NCI-H2029 treated with DMSO at 0.1 percent for 48 hours (cell line): ENCODE results near the gene MPC1.

ENCODE experiments used
- DNase-seq: peaks from one replicate; lab custom pipeline; 2025; lab: John Stamatoyannopoulos, UW

Gene MPC1

DNA sequence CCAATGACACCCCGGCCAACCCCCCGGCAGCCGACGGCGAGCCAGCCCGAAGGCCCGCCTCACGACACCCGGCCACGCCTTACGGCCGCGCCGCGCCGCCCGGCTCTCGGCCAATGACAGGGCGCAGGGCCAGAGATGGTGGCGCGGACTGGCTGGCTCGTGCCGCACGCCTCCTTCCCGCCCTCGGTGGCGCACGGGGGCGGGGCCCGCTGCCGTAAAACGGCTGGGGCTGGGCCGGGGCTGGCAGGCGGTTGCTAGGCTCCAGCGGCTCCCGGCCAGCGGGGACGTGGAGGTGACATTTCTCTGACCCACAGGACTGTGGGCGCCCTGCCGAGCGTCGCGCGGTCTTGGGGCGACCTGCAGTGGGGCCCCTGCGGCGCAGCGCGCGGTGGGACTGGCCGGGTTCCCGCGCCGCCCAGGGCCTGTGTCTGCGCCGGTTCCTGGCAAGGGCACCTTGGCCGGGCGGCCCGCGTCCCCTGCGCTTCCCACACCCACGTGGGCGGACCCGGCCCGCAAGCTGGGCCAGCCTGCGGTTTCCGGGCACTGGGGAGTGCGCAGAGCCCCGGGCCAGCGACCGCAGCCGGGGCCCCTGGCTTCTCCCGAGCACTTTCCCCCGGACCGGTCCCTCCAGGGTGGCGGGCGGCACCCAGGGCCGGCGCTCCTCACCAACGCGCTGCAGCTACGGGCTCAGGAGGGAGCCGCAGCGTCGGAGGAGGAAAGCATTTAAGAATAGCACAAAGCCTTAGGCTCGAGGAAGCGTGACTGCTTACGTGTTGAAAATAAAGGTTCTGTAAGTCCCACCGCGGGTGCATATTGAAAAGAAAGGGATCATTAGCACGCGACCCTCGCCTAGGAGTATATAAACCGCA is at the start of gene MPC1:
Gene MPC1 (minus strand): TSS at position 8 of the 869 bp plus-strand sequence. CDS start 64 bp downstream, outside the sequence.
- DNase-seq, result peak; percentile 51

DNA sequence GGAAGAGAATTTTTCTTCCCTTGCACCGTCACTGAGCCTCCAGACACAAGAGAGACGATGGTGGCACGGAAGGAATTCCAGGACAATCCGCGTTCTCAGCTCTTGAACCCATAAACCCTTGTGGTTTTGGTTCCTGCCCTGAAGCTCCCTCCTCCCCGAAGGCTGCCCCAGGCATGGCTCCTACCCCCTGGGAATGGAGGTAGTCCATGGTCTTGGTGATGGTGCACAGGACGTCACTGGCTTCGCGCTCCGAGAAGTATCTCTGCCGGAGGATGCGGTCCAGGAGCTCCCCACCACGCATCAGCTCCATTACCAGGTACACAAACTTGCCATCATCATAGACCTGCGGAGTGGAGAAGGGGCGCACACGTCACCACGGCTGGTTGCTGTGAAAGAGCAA is 47.5 kb upstream of the MPC1 start:
- no peak for DNase-seq

DNA sequence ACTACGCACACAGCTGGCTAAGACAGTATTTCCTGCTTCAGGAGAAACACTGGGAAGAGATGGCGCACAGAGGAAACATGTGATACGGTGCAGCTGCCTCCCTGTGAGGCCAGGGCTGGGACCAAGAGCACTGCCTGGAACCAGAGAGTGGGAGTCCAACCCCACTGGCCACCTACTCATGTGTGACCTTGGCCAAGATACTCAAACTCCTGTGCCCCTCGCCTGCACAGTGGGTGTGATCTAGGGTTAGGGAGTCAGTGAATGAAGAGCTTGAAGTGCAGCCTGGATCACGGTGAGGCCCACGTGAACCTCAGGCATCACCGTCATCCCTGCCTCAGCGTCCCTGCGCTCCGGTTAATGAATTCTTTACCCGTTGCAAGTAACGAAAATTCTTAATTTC is 41.7 kb upstream of the MPC1 start:
- DNase-seq, result no peak

DNA sequence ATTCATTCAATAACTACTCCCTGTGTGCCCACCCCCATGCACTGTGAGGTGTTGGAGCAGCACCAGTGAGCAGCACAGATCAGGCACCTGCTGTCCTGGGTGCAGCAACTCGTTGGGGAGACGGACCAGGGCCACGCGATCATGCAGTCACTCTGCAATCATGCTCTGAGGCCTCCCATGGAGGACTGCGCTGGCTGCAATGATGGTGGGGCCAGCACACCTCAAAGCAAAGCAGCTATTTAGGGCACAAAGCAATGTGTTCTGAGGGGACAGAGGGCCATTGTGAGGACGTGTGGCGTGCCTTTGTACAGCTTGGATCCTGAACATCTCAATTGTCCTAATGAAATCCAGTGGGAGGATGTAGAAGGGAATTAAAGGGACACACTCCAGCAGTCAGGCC is 41.0 kb upstream of the MPC1 start:
- no peak for DNase-seq

DNA sequence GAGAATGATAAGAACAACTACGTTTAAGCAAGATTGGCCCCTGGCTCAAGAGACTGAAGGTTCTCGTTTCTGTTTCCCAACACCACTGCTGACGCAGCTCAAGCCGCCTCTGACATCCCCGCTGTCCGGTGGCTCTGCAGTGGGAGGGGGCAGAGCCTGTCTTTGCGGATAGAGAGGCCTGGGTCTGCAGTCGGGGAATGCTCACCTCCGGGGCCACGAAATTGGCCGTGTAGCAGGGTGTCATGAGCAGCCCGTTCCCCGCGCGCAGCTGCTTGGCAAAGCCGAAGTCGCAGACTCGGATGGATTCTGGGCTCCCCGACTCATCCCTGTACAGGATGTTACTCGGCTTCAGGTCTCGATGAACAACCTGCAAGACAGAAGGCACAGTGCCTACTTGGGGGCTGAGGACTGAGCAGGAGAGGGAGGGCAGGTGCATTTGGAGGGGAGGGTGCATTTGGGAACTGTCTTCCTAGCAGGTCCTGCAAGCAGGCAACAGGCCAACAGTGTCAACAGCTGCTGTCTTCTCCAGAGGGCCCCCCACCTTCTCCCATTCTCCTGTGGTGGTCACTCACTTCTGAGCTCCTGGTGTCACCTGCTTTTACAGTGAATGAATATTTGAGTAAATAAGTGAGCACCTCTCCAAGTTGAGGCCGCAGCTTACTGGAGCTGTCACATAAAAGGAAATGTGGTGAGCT is 40.5 kb upstream of the MPC1 start:
- DNase-seq, result no peak

DNA sequence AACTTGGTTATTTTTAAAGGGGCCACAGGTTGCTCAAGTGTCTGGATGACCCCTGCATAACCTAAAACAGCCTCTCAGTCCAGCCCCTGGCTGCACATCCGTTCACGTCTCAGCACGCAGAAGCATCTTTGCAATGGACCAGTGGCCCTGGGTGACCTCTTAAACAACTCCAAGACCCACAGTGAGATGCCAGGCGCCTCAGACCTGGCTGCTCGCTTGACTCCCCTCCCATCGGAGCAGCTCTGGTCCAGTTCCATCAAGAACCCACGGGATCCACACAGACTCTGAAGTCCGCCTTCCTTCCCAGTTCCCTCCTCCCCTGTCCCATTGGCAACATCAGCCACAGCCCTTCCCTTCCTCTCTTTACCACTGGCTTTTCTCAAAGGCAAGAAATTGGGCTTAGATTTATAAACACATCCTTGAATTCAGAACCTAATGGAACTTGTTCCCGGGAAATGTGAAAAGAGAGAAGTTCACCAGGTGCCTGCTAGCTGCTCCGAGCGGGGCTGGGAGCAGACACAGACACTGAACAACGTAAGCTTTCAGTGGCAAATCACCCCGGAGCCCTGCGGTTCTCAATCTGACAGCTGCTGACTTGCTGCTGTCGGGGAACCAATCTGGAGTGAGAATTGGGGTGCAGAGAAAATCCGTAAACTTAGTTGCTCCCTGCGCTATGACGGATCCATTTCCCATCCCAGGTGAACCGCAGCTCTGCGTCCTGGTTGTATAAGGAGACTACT is 39.6 kb upstream of the MPC1 start:
- DNase-seq, result no peak

DNA sequence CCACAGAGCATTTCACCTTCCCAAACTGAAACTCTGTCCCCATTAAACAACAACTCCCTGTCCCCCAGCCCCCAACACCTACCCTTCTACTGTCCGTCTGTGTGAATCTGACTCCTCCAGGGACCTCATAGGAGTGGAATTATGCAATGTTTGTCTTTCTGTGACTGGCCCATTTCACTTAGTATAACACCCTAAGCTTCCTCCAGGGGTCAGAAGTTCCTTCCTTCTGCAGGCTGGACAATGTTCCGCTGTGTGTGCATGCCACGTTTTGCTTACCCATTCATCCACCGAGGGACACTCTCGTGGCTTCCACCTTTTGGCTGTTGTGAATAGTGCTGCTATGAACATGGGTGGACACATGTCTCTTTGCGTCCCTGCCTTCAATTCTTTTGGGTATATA is 37.6 kb upstream of the MPC1 start:
- no peak for DNase-seq

DNA sequence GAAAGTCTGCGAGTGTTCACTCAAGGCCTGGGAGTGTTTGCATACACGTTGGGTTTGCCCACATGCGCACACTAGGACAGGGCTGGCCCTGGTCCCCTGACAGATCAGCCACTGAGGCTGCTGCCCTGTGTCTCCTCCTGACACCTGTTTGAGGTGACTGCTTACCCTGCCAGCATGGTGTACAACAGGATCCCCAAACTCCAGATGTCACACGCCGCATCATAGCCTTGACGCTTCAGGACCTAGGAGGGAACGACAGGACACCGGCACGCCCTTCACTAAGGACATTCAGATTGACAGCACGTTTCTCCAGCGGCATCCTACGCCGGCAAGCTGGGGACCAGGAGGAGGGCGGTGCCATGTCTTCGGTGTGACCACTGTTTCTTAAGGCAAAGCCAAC is 37.0 kb upstream of the MPC1 start:
- DNase-seq, result no peak

DNA sequence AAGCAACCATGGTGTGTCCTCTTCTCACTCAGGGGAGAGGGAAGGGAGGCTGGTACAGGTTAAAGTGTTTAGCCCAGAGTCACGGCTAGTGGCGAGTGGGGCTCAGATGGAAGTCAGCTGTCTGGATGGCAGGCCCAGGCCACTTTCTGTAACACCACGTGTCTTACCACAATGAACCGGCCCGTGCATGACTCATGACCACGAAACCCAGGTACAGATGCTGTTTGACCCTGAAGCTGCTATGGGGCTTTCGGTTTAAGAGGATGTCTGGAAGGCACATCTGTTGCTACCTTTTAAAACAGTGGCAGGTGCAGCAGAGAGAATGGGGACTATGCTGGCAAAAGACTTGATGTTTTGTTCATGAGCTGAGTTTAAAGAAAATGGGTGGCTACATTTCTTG is 36.5 kb upstream of the MPC1 start:
- DNase-seq, result no peak

DNA sequence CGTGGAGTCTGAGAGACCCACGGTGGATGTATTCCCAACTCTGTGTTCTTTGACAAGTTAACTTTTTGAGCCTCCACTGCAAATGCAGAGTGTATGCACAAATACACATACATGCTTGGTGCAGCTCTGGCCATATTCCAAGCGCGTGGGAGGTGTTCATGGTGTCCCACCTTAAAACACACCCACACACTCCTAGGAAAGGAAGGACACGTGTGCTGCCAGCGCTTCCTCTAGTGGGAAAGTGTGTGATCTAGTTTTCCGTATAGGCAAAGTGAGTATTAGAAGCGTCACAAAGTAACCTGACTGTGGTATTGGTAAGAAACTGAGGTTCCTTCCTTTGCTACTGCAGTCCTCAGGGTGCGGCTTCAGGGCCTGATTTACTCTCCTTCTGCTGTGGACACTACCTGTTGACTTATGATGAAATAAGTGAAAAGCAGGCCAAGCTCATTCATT is 36.0 kb upstream of the MPC1 start:
- DNase-seq, result no peak

DNA sequence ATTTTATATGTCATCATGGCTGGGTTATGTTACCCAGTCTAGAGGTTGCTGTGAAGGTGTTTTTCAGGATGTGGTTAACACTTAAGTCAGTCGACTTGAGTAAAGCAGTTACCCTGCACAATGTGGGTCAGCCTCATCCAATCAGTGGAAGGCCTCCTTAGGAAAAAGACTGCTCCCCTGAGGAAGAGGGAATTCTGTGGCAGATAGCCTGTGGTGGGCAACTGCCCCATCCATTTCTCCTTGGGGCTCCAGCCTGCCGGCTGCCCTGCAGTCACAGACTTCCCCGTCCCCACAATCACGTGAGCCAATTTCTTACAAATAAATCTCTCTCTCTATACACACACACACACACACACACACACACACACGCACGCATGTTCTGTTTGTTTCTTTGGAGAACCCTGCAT is 34.5 kb upstream of the MPC1 start:
- DNase-seq, result no peak

DNA sequence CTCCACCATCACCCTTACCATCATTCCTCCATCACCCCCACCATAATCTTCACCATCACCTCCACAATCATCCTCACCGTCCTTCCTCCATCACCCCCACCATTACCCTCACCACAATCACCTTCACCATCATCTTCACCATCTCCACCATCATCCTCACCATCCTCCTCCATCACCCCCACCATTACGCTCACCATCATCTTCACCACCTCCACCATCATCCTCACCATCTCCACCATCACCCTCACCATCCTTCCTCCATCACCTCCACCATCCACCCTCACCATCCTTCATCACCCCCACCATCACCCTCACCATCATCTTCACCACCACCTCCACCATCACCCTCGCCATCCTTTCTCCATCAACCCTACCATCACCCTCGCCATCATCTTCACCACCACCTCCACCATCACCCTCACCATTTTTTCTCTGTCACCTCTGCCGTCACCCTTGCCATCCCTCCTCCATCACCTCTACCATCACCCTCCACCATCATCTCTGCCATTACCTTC is 33.1 kb upstream of the MPC1 start:
- DNase-seq, result no peak

DNA sequence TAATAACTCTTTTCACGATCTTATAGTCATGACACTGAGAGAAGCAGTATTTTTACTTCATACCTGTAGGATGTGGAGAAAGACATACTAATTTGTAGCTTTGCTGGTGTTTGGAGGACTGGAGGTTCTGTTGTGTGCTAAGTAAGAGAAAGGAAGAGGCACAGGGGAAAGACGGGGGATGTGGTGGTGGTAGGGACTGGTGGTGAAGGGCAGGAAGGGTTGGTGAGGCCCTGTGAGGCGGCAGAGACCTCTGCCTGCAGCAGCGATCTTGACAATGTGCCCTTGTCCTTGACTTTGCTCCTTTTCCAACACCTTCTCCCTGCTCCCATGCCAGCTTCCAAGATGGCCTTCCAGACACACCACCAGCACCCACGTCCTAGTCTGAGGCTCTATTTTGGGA is 32.6 kb upstream of the MPC1 start:
- DNase-seq, result no peak

DNA sequence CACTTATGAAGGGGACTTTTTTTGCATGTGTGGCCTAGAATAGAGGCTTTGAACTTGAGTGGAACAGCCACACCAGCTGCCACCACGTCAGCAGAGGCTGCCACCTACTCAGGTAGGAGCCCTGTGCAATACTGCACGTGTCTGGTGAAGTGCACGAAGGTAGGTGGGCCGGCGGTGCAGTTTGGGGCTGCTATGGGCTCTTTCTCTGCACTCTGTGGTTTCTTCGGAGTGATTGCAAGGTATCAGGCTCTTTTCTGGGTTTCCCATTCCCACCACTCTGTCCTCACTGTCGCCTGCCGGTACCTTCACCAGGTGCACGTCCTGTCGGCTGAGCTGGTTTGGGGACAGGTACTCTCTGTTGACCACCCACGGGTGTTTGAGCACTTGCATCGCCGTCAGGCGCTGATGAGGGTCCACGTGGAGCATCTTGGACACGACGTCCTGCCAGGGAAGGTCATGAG is 30.8 kb upstream of the MPC1 start:
- DNase-seq, result no peak

DNA sequence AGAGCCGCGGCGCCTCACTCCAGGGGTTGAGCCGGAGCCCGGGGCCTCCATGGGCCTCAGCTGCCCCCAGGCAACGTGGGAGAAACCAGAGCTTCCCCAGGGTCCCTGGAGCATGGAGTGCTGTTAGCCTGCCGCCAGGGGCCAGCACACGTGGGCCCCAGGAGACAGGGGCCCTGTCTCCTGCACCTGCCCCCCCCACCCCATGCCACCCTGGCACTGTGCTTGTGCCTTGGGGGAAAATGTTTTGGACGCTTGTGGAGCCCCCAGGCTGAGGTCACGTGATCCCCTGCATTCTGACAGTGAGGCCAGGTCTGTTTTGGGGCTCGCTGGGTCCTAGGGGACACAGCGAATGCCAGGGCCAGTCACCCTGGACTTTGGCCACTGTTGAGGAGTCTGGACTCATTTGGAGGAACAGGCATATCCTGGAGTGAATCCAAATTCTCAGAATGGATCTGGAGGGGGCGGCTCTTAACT is 30.2 kb upstream of the MPC1 start:
- no peak for DNase-seq

DNA sequence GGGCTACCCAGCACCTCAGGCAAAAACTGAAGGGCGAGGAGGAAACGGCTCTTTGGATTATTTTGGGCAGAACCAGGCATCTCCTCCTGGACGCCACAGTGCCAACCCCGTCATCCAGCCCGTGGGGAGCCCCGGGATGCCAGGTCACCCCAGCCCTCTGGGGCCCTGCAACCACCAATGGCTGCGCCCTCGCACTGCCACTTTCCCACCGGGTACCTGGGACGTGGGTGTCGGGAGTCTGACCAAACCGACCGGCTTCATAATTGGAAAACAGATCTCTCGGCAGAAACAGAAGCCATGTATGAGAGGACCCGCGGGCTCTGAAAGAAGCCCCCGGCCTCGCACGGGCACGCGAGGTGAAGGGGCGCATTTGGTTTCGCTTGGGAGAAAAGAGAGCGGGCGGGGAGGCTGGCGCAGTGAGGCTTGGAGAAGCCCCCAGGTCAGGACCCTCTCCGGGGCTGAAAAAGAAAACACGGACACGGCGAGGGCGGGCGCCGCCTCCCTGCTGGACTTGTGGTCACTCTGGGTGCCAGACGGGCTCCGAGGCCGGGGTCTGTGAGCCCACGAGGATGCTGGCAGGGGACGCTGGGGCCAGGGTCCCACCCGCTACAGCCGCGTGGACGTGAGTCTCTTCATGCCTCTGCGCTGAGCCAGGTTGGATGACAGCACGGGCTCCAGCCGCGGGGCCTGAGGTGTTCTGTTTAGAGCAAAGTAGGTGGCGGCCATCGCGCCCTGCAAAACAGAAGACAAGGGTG is 29.6 kb upstream of the MPC1 start:
- DNase-seq, result no peak

DNA sequence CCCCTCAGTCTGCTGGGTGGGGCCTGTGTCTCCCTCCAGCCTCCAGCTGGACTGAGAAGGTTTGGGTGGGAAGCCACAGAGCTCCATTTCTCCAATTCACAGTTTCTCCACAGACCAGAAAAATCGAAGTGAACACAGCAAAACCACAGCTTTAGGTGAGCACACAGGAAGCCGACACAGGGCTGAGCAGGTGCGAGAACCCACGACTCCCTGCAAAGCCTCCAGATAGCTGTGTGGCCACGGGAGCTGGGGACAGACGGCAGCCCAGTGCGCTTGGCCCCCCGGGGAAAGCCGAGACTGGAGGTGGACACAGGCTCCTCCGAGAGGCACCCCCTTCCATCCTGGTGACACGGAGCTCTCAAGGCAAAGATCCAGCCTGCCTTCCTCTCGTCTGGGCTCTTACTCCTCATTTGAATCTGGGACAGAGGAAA is 29.0 kb upstream of the MPC1 start:
- no peak for DNase-seq

DNA sequence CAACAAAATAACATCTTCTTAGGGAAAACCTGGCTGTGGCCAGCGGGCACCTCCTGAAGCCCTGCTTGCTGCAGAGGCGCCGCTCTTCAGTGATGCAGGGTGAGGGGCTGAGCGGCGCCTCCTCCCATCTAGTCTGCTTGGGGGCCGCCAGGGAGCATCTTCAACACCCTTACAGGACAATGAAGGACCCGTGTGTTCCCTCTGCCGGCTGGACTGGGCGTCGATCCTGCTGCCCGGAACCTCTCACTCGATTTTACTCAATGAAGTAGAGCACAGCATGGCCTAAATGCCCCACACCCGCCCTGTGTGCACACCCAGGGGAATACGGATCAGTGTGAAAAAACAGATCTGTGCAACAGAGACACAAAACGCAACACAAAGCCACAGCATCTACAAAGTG is 28.5 kb upstream of the MPC1 start:
- DNase-seq, result no peak

DNA sequence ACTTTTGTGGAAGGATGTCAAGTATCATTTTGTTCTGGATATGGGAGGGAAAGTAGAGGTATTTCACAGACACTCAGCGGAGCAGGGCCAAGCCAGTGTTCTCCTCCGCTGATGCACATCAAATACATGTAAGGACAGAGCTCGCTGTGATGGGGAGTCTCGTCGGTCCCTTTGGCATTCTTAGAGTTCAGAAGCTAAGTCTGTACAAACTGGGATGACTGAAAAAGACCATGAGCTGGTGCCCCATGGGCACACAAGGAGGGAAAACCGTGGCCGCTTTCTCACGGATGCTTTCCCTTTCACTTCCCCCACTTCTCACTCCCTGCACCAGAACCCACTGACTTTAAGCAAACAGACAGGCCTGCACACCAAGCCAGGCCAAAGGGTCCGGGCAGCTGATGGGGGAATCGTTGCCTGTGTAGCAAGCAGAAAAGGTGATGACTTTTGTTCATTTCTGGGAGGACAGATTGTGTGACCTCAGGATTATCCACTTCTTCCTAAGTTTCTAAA is 27.7 kb upstream of the MPC1 start:
- DNase-seq, result no peak

DNA sequence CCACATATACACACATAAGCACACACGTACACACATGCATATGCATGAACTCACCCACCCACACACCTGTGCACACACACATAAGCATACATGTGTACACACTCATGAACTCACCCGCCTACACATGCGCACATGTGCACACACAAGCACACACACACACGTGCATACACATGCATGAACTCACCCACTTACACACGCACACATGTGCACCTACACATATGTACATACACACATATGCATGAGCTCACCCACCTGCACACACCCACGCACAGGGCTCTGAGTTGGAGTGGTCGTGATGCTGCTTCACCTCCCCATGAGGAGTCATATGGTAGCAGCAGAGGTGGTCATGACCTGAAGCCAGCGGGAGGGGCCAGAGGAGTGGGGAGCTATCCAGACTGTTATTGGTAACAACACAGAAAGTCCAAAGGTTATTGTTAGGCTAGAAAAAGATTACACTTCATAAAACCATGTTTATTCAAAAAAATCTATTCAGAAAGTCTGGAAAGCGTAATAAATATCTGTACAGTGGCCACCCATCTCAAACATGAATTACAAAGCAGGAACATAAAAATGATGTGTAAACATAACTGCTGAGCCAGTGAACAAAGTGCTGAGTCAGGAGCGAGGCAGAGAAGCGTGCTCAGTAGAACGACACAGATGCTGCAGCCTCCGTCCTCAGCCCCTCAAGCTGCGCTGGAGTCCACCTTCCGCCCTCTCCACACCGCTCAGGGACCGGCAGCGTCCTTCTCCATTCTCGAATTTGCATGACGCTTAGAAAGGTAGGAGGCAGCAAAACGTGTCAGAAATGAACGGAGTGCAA is 26.4 kb upstream of the MPC1 start:
- no peak for DNase-seq
